B cell (primary cell): ENCODE data around the gene OR6P1. TPM values are rescaled to one million over a fixed set of nuclear protein-coding genes. Genes with fewer than 3 reads are reported as not detected.

ENCODE experiments used
- ATAC-seq: fragments of 200-7000 bp; cut with Tn5 transposase; one replicate; pipeline ENCODE4 v1.10.0; 2021; ENCODE audit warnings: low read depth, mild to moderate bottlenecking, moderate number of reproducible peaks, moderate library complexity
- CTCF ChIA-PET: fragments of 350-600 bp; sonication (Branson Sonifier 250); formaldehyde crosslinking; loops from one replicate; lab custom pipeline; 2021; ENCODE audit warnings: antibody characterized with exemption, inconsistent platforms; lab: Charles Lee
- POLR2A ChIA-PET: fragments of 350-600 bp; sonication (Branson Sonifier 250); formaldehyde crosslinking; loops from one replicate; lab custom pipeline; 2021; ENCODE audit warnings: antibody characterized with exemption; lab: Charles Lee
- DNase-seq: peaks from one replicate; pipeline ENCODE4 v3.0.0; 2013
- H2AFZ ChIP-seq: 2 replicates; pipeline ENCODE4 v1.6.1; 2012; ENCODE audit warnings: mild to moderate bottlenecking, low read depth, low read length; ENCODE audit not compliant: insufficient read depth, poor library complexity, severe bottlenecking
- H3K27ac ChIP-seq, 2 donors: 1 replicate in 1 of 2; 2 replicates in 1 of 2; pipeline ENCODE4 v1.5.1; 2012 to 2013; ENCODE audit warnings: low read length in 2 of 2, mild to moderate bottlenecking in 2 of 2, moderate library complexity in 1 of 2
- H3K27me3 ChIP-seq, 4 experiments: fragments of 200-600 bp in 1 of 4; sonication (generic) in 1 of 4; replicated peaks in 1 of 4; 1 replicate in 2 of 4; 2 replicates in 2 of 4; pipeline versions ENCODE4 v1.6.1 to v1.7.0; 2013 to 2016; ENCODE audit warnings: low read length in 3 of 4, mild to moderate bottlenecking in 2 of 4, mixed read lengths in 1 of 4, moderate library complexity in 1 of 4; ENCODE audit not compliant: insufficient read depth in 4 of 4, control insufficient read depth in 3 of 4; ENCODE audit errors: control extremely low read depth in 1 of 4
- H3K36me3 ChIP-seq, 2 experiments: replicated peaks in 1 of 2; 1 replicate in 1 of 2; 2 replicates in 1 of 2; pipeline versions ENCODE4 v1.6.1 to v1.7.1; 2013; ENCODE audit warnings: low read length in 1 of 2; ENCODE audit not compliant: insufficient read depth in 2 of 2, control insufficient read depth in 1 of 2; ENCODE audit errors: control extremely low read depth in 1 of 2, extremely low read depth in 1 of 2
- H3K4me1 ChIP-seq, 2 donors: fragments of 200-600 bp in 1 of 2; sonication (generic) in 1 of 2; 1 replicate in 1 of 2; 2 replicates in 1 of 2; pipeline versions ENCODE4 v1.5.1 to v1.6.1; 2013 to 2017; ENCODE audit warnings: low read length in 2 of 2; ENCODE audit not compliant: control insufficient read depth in 2 of 2, insufficient read depth in 2 of 2
- H3K4me2 ChIP-seq: replicated peaks from 2 replicates; pipeline ENCODE3; 2012; ENCODE audit warnings: mild to moderate bottlenecking, low read depth, low read length; ENCODE audit not compliant: poor library complexity, severe bottlenecking
- H3K4me3 ChIP-seq, 5 experiments: fragments of 200-600 bp in 1 of 5; sonication (generic) in 1 of 5; 1 replicate in 3 of 5; 2 replicates in 2 of 5; pipeline versions ENCODE4 v1.5.1 to v1.7.0; 2011 to 2016; ENCODE audit warnings: low read length in 4 of 5, mild to moderate bottlenecking in 4 of 5, low read depth in 2 of 5, control low read depth in 1 of 5, moderate library complexity in 1 of 5; ENCODE audit not compliant: insufficient read depth in 1 of 5; ENCODE audit errors: control extremely low read depth in 1 of 5, extremely low read depth in 1 of 5
- H3K79me2 ChIP-seq: fragments of 200-600 bp; sonication (generic); one replicate; pipeline ENCODE4 v1.6.0; 2016; ENCODE audit warnings: low read length; ENCODE audit not compliant: control insufficient read depth, insufficient read depth
- H3K9ac ChIP-seq: fragments of 200-600 bp; sonication (generic); 2 replicates; pipeline ENCODE4 v1.6.1; 2017; ENCODE audit warnings: mild to moderate bottlenecking, low read length, moderate library complexity
- H3K9me3 ChIP-seq, 3 donors: one replicate each; pipeline versions ENCODE4 v1.6.1 to v1.7.1; 2013; ENCODE audit warnings: low read length in 2 of 3; ENCODE audit not compliant: control insufficient read depth in 2 of 3, insufficient read depth in 1 of 3; ENCODE audit errors: control extremely low read depth in 1 of 3
- H4K20me1 ChIP-seq: 2 replicates; pipeline ENCODE4 v1.6.0; 2012; ENCODE audit warnings: mild to moderate bottlenecking, low read length; ENCODE audit not compliant: insufficient read depth, control insufficient read depth, poor library complexity, severe bottlenecking
- H3K27ac Mint-ChIP-seq: one replicate; pipeline ENCODE4 v1.8.0; 2021; ENCODE audit warnings: mixed read lengths
- H3K27me3 Mint-ChIP-seq: one replicate; pipeline ENCODE4 v1.8.0; 2021; ENCODE audit warnings: mixed read lengths
- H3K4me1 Mint-ChIP-seq: one replicate; pipeline ENCODE4 v1.8.0; 2021; ENCODE audit warnings: mixed read lengths
- H3K4me3 Mint-ChIP-seq: one replicate; pipeline ENCODE4 v1.8.0; 2021; ENCODE audit warnings: mixed read lengths
- H3K9me3 Mint-ChIP-seq: one replicate; pipeline ENCODE4 v1.8.0; 2022; ENCODE audit warnings: mixed read lengths; ENCODE audit not compliant: insufficient read depth
- EZH2 ChIP-seq: IDR thresholded peaks from 2 replicates; pipeline ENCODE4 v1.6.1; 2012; ENCODE audit warnings: borderline replicate concordance, low read depth, mild to moderate bottlenecking, moderate library complexity, low read length; ENCODE audit not compliant: insufficient read depth, poor library complexity, severe bottlenecking
- WGBS: methylation state at CpG from one replicate; pipeline ENCODE4 v1.1.5; 2013; ENCODE audit warnings: missing lambda C conversion rate; ENCODE audit not compliant: insufficient coverage; 5-methylcytosine and 5-hydroxymethylcytosine counted together
- intact Hi-C: fragments of 100-400 bp; cut with micrococcal nuclease; formaldehyde crosslinking; loops from one replicate; pipeline ENCODE4 v1.10.0; 2022
- polyA plus RNA-seq: library from polyadenylated mRNA; depleted of rRNA; stranded (reverse); fragments of >200 nt; gene quantifications from 2 replicates; pipeline ENCODE4 v1.2.3, GENCODE V29; 2012
- total RNA-seq, 2 donors: library from RNA; stranded (reverse); fragments of 120-200 nt in 1 of 2; gene quantifications; 1 replicate in 1 of 2; 2 replicates in 1 of 2; pipeline versions ENCODE4 v1.2.3 to v1.2.4, GENCODE V29; 2013 to 2022
- TF ChIP-seq, protein P1 (sequence below): fragments of 200-600 bp; IDR thresholded peaks from one replicate; pipeline ENCODE4 v1.8.0; 2022; ENCODE audit warnings: antibody characterized with exemption, mild to moderate bottlenecking

The OR6P1 gene
- total and polyA plus RNA-seq, 2 donors (not counting 1 experiment from before 2014, with no cell fraction given) = not detected

DNA sequence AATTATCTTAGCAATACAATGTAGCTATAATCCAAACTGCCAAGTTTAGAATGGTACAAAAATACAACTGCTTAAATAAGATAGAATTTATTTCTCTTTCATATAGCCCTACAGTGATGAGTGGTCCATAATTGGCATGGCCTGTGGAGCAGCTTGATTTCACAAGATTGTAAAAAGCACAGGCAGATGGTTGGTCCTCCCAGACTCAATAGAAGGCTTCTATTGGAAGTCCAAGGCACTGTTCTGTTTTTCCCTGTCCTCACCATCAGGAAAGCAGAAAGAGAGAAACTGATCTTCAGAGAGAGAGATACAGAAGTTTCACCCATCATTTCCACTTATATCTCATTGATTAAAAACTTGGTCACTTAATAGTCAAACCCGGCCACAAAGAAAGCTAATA is 1.8 kb upstream of the OR6P1 start:
- Histone ChIP-seq H3K27ac (no peak overlapping the region), H3K4me3 (no peak overlapping the region), H3K9ac (no peak overlapping the region), H3K36me3 (no peaks in the 10 kb centered on the region), H4K20me1 (no peaks in the 10 kb centered on the region), H2AFZ (no peak overlapping the region), H3K79me2 (no peaks in the 10 kb centered on the region), H3K4me1 (no peaks in the 10 kb centered on the region), H3K4me2 (no peak overlapping the region), H3K27me3 (no peaks in the 10 kb centered on the region), H3K9me3 (no peaks in the 10 kb centered on the region)
- Mint-ChIP-seq H3K27me3 (peaks cover 18% of the 10 kb centered on the region), H3K27ac (no peak overlapping the region), H3K4me3 (no peak overlapping the region), H3K4me1 (no peaks in the 10 kb centered on the region), H3K9me3 (peaks cover 3% of the 10 kb centered on the region)
- ATAC-seq = no peak
- intact Hi-C loops = no loop called here
- DNase-seq = no peak
- CTCF ChIA-PET = no interaction called here
- no CpG with 5 or more reads among the region's 1 CpG for WGBS
- POLR2A ChIA-PET = no interaction called here
- TF ChIP-seq EZH2 = no peak
- TF ChIP-seq, protein P1, sequence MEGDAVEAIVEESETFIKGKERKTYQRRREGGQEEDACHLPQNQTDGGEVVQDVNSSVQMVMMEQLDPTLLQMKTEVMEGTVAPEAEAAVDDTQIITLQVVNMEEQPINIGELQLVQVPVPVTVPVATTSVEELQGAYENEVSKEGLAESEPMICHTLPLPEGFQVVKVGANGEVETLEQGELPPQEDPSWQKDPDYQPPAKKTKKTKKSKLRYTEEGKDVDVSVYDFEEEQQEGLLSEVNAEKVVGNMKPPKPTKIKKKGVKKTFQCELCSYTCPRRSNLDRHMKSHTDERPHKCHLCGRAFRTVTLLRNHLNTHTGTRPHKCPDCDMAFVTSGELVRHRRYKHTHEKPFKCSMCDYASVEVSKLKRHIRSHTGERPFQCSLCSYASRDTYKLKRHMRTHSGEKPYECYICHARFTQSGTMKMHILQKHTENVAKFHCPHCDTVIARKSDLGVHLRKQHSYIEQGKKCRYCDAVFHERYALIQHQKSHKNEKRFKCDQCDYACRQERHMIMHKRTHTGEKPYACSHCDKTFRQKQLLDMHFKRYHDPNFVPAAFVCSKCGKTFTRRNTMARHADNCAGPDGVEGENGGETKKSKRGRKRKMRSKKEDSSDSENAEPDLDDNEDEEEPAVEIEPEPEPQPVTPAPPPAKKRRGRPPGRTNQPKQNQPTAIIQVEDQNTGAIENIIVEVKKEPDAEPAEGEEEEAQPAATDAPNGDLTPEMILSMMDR = no peak

DNA sequence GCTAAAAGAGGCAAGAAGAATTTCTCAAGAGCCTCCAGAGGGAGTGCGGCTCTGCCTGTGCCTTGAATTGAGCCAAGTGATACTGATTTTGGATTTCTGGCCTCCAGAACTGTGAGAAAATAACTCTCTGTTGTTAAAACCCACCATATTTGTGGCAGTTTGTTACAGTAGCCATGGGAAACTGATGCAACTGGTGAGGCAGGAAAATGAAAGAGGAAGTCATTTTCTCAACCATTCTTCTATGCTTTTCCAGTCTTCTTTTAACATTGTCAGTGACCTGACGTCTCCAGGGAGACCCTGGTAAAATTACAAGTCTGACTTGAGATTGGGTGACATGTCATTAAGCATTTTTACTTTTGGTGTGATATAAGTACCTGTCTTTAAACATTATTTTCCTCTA is 5.8 kb downstream of the OR6P1 start:
- Histone ChIP-seq H4K20me1 (no peaks in the 10 kb centered on the region), H3K4me2 (peak overlapping the region; percentile 50), H3K79me2 (no peaks in the 10 kb centered on the region), H3K9ac (no peak overlapping the region), H3K36me3 (no peaks in the 10 kb centered on the region), H3K27ac (peak overlapping the region in 1 of 2 donors; percentile 2), H3K4me1 (peaks cover 9 to 14% of the 10 kb centered on the region in 2 donors), H2AFZ (peak overlapping the region; percentile 27), H3K27me3 (peaks cover 0 to 4% (median 0%) of the 10 kb centered on the region in 4 experiments), H3K9me3 (peaks cover 0 to 4% (median 0%) of the 10 kb centered on the region in 3 donors), H3K4me3 (peak overlapping the region in 1 of 5 experiments; percentile 9)
- peaks cover 9% of the 10 kb centered on the region for H3K27me3 Mint-ChIP-seq
- DNase-seq (peak; percentile 33), ATAC-seq (no peak)
- no peak overlapping the region for H3K4me3 Mint-ChIP-seq
- peaks cover 3% of the 10 kb centered on the region for H3K9me3 Mint-ChIP-seq
- CTCF ChIA-PET = no interaction called here
- TF ChIP-seq EZH2 = no peak
- TF ChIP-seq, protein P1 = no peak
- H3K27ac Mint-ChIP-seq = no peak overlapping the region
- peaks cover 15% of the 10 kb centered on the region for H3K4me1 Mint-ChIP-seq
- intact Hi-C loops = no loop called here
- POLR2A ChIA-PET = no interaction called here
- no CpG with 5 or more reads among the region's 2 CpGs for whole genome bisulfite sequencing
